CD14-positive monocyte (primary cell): ENCODE data around the gene SIX3. TPM values are rescaled to one million over a fixed set of nuclear protein-coding genes. Genes with fewer than 3 reads are reported as not detected.

Experiments used
- DNase-seq, 3 donors: peaks; one replicate each; pipeline ENCODE4 v3.0.0-alpha.2; 2011 to 2022
- H2AFZ ChIP-seq: 2 replicates; pipeline ENCODE4 v1.6.0; 2012; ENCODE audit warnings: mild to moderate bottlenecking, low read depth, low read length, inconsistent platforms; ENCODE audit not compliant: insufficient read depth, poor library complexity, severe bottlenecking
- H3K27ac ChIP-seq, 2 donors: 1 replicate in 1 of 2; 2 replicates in 1 of 2; pipeline ENCODE4 v1.5.1; 2012 to 2013; ENCODE audit warnings: low read length in 2 of 2, control low read depth in 1 of 2, inconsistent platforms in 1 of 2, low read depth in 1 of 2, mild to moderate bottlenecking in 1 of 2
- H3K27me3 ChIP-seq, 2 donors: one replicate each; pipeline versions ENCODE4 v1.6.0 to v1.6.1; 2011 to 2013; ENCODE audit warnings: low read length in 2 of 2; ENCODE audit not compliant: control insufficient read depth in 2 of 2, insufficient read depth in 2 of 2
- H3K36me3 ChIP-seq, 2 donors: replicated peaks in 1 of 2; 1 replicate in 1 of 2; 2 replicates in 1 of 2; pipeline versions ENCODE4 v1.5.1 to v1.6.1; 2012 to 2013; ENCODE audit warnings: low read length in 2 of 2, control low read depth in 1 of 2, inconsistent platforms in 1 of 2, mild to moderate bottlenecking in 1 of 2; ENCODE audit not compliant: insufficient read depth in 2 of 2, control insufficient read depth in 1 of 2
- H3K4me1 ChIP-seq, 2 donors: 1 replicate in 1 of 2; 2 replicates in 1 of 2; pipeline versions ENCODE4 v1.5.1 to v1.6.1; 2012 to 2013; ENCODE audit warnings: low read length in 2 of 2, control low read depth in 1 of 2, inconsistent platforms in 1 of 2, mild to moderate bottlenecking in 1 of 2, moderate library complexity in 1 of 2; ENCODE audit not compliant: insufficient read depth in 2 of 2, control insufficient read depth in 1 of 2
- H3K4me2 ChIP-seq: replicated peaks from 2 replicates; pipeline ENCODE3; 2012; ENCODE audit warnings: low read length, moderate library complexity, mild to moderate bottlenecking; ENCODE audit not compliant: poor library complexity, severe bottlenecking; ENCODE audit errors: extremely low read depth
- H3K4me3 ChIP-seq, 3 experiments: fragments of 200-600 bp in 1 of 3; sonication (generic) in 1 of 3; replicated peaks in 1 of 3; 1 replicate in 2 of 3; 2 replicates in 1 of 3; pipeline ENCODE4 v1.5.1; 2011 to 2013; ENCODE audit warnings: low read length in 3 of 3, mild to moderate bottlenecking in 3 of 3, control low read depth in 2 of 3, low read depth in 2 of 3, inconsistent platforms in 1 of 3, moderate library complexity in 1 of 3
- H3K79me2 ChIP-seq: 2 replicates; pipeline ENCODE4 v1.6.0; 2012; ENCODE audit warnings: mild to moderate bottlenecking, control low read depth, inconsistent platforms, low read length, moderate library complexity; ENCODE audit not compliant: insufficient read depth
- H3K9ac ChIP-seq: 2 replicates; pipeline ENCODE4 v1.6.0; 2017; ENCODE audit warnings: low read length, mild to moderate bottlenecking; ENCODE audit not compliant: insufficient read depth, poor library complexity, severe bottlenecking
- H3K9me3 ChIP-seq, 2 donors: replicated peaks in 1 of 2; 1 replicate in 1 of 2; 2 replicates in 1 of 2; pipeline versions ENCODE4 v1.5.1 to v1.6.1; 2012 to 2013; ENCODE audit warnings: low read length in 2 of 2, control low read depth in 1 of 2; ENCODE audit not compliant: control insufficient read depth in 1 of 2, insufficient read depth in 1 of 2
- H4K20me1 ChIP-seq: 2 replicates; pipeline ENCODE4 v1.6.0; 2012; ENCODE audit warnings: mild to moderate bottlenecking, low read length, control low read depth, moderate library complexity; ENCODE audit not compliant: insufficient read depth
- H3K27ac Mint-ChIP-seq, 7 donors: one replicate each; pipeline ENCODE4 v1.8.0; 2020; ENCODE audit warnings: mild to moderate bottlenecking in 7 of 7, mixed read lengths in 7 of 7, moderate library complexity in 6 of 7, inconsistent platforms in 2 of 7
- H3K27me3 Mint-ChIP-seq, 3 donors: one replicate each; pipeline ENCODE4 v1.8.0; 2021 to 2022; ENCODE audit warnings: low read depth in 3 of 3, mild to moderate bottlenecking in 3 of 3, mixed read lengths in 3 of 3, moderate library complexity in 3 of 3, inconsistent platforms in 1 of 3
- H3K36me3 Mint-ChIP-seq, 2 donors: one replicate each; pipeline ENCODE4 v1.8.0; 2020; ENCODE audit warnings: mixed read lengths in 2 of 2, inconsistent platforms in 1 of 2, mild to moderate bottlenecking in 1 of 2
- H3K4me1 Mint-ChIP-seq: one replicate; pipeline ENCODE4 v1.8.0; 2020; ENCODE audit warnings: mild to moderate bottlenecking, mixed read lengths
- H3K4me3 Mint-ChIP-seq, 2 donors: one replicate each; pipeline ENCODE4 v1.8.0; 2020; ENCODE audit warnings: mild to moderate bottlenecking in 2 of 2, mixed read lengths in 2 of 2, moderate library complexity in 1 of 2
- H3K9me3 Mint-ChIP-seq, 7 donors: one replicate each; pipeline ENCODE4 v1.8.0; 2020 to 2022; ENCODE audit warnings: mixed read lengths in 7 of 7, mild to moderate bottlenecking in 6 of 7, moderate library complexity in 6 of 7, inconsistent platforms in 2 of 7
- CTCF ChIP-seq: fragments of 200-600 bp; IDR thresholded peaks from one replicate; pipeline ENCODE4 v1.8.0; 2022; ENCODE audit warnings: antibody characterized with exemption, mild to moderate bottlenecking
- WGBS: methylation state at CpG from one replicate; pipeline ENCODE4 v1.1.5; 2013; ENCODE audit warnings: missing lambda C conversion rate; ENCODE audit not compliant: insufficient coverage; 5-methylcytosine and 5-hydroxymethylcytosine counted together
- intact Hi-C, 2 donors: fragments of 100-400 bp; cut with micrococcal nuclease; formaldehyde crosslinking; loops; one replicate each; pipeline versions ENCODE4 v1.15.0 to v1.15.1; 2023
- polyA plus RNA-seq, 3 donors: library from polyadenylated mRNA; depleted of rRNA in 1 of 3; unstranded in 2 of 3; stranded (reverse) in 1 of 3; fragments of 300-500 nt in 2 of 3; fragments of >200 nt in 1 of 3; fragmentation: Illumina TruSeq in 2 of 3; gene quantifications; 1 replicate in 2 of 3; 2 replicates in 1 of 3; pipeline ENCODE4 v1.2.3, GENCODE V29; 2012 to 2021

SIX3 gene
- polyA plus RNA-seq, 3 donors, result not detected

DNA sequence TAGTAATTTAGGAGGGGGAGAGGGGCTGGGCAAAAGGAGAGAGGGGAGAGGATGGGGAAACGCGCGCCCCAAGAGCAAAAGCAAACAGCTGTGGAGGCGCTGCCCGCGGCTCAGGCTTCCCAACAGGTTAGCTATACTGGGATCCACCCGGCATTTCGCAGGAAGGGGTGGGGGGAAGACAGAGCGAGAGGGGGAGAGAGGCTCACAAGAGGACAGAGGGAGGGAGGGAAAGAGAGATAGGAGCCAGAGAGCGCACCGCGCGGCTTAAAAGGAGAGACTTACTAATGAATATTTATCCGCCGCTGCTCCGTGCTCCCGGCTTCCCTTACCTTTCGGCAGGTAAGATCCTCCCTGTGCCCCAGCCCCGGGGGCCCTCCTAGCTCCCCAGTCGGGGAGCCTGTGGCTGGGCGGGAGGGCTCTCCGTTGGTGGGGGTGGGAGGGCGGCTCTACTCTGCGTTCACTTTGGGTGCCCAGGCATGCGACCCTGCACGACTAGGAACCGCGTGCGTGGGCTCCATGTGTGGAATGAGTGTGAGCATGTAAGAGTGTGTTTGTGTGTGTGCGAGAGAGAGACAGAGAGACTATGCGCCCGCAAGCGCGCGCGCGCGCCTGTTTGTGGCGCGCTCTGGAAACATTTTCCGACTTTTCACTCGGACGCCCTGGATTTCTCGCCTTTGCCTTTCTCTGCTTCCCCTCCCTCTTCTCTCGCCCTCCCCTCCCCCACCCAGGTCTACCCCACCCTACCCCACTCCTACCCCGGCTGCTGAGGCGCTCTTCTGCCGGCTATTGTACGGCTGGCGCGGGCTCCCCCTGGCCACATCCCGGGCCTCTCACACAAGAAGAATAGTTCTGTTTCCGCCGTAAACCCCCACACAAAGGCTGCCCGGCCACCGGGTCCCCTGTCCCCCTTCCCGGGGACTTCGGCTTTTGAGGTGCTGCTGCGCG lies 7.2 kb upstream of the SIX3 start:
- Histone ChIP-seq H3K27ac (no peak overlapping the region), H3K4me3 (no peak overlapping the region), H3K4me2 (no peak overlapping the region), H3K79me2 (no peaks in the 10 kb centered on the region), H3K9ac (no peak overlapping the region), H3K9me3 (peaks cover 3 to 66% of the 10 kb centered on the region in 2 donors), H2AFZ (no peak overlapping the region), H3K36me3 (no peaks in the 10 kb centered on the region), H3K27me3 (peaks cover 81 to 97% of the 10 kb centered on the region in 2 donors), H3K4me1 (no peaks in the 10 kb centered on the region), H4K20me1 (no peaks in the 10 kb centered on the region)
- Mint-ChIP-seq H3K9me3 (peaks cover 0 to 25% (median 7%) of the 10 kb centered on the region in 7 donors), H3K27ac (no peak overlapping the region), H3K4me3 (peak overlapping the region in 1 of 2 donors; percentile 84), H3K27me3 (peaks cover 89 to 99% (median 92%) of the 10 kb centered on the region in 3 donors), H3K36me3 (no peaks in the 10 kb centered on the region), H3K4me1 (peaks cover 19% of the 10 kb centered on the region)
- no peak for TF ChIP-seq CTCF
- DNase-seq, result no peak
- 3% methylated on average over 40 of the region's 60 CpGs for WGBS
- intact Hi-C loops, result no loop called here

- peaks cover 0 to 24% (median 10%) of the 10 kb centered on the region in 7 donors for H3K9me3 Mint-ChIP-seq
- H3K4me3 Mint-ChIP-seq, result peak overlapping the region in 1 of 2 donors; percentile 80
- peak overlapping the region in 1 of 7 donors; percentile 64 for H3K27ac Mint-ChIP-seq
- H3K4me3 ChIP-seq, result no peak overlapping the region
- H2AFZ ChIP-seq, result no peak overlapping the region
- H3K27ac ChIP-seq, result no peak overlapping the region
- H3K4me1 Mint-ChIP-seq, result peaks cover 13% of the 10 kb centered on the region
- H3K79me2 ChIP-seq, result no peaks in the 10 kb centered on the region
- no peaks in the 10 kb centered on the region for H3K36me3 ChIP-seq
- H3K4me1 ChIP-seq, result no peaks in the 10 kb centered on the region
- TF ChIP-seq CTCF, result no peak
- peaks cover 84 to 98% of the 10 kb centered on the region in 2 donors for H3K27me3 ChIP-seq
- no peaks in the 10 kb centered on the region for H4K20me1 ChIP-seq
- intact Hi-C loops, result no loop called here
- no peak overlapping the region for H3K9ac ChIP-seq
- DNase-seq, result no peak
- H3K9me3 ChIP-seq, result peaks cover 3 to 61% of the 10 kb centered on the region in 2 donors
- H3K36me3 Mint-ChIP-seq, result no peaks in the 10 kb centered on the region
- WGBS, result under 1% methylated on average over 38 of the region's 48 CpGs
- H3K4me2 ChIP-seq, result no peak overlapping the region
- peaks cover 91 to 100% (median 95%) of the 10 kb centered on the region in 3 donors for H3K27me3 Mint-ChIP-seq
These were observed 6.3 kb upstream of the SIX3 start for GRCh38 chr2:44934983-44935728.
